ENCODE measurements around the gene DNAAF8.

The DNAAF8 gene

DNA sequence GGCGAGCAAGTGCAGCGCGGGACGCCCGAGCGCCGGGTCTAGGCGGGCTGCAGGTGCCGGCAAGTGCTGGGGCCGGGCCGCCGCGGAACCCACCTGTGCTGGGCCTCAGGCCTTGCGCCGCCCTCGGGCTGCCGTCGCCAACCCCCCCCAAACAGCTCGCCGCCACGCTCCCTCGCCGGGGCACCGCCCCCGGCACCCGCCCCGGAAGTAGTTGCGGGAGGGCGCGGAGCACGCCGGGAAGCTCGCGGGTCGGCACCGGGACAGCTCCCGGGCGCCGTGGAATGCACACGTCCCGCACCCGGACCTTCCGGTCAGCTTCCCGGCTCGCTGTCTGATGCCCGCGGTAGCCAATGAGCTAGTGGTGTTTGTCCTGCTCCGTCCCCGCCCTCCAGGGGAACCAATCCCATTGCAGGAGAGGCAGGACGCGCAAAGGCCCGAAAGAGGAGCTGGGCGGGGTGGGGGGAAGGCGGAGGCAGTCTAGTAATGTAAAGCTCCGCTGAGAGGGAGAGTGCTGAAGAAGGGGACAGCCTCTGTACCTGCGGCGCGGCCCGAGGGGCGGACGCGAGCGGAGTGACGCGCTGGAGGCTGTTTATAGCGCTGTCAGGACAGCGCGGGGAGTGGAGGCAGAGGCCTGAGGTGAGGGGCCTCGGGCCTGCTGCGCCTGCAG lies at the start of gene DNAAF8, which contains the start of gene ANKS3:
Gene DNAAF8 (plus strand): TSS at position 475 of the 667 bp plus-strand sequence. CDS start 1,978 bp downstream, outside the sequence.
Gene ANKS3 (minus strand): TSS at position 209 of the 667 bp plus-strand sequence. CDS start 4,122 bp downstream, outside the sequence.
- peak; percentile 95 for DNase-seq

GRCh38 chr16:4684763-4685162 lies 49.6 kb upstream of the DNAAF8 start:
- DNase-seq: no peak

DNA sequence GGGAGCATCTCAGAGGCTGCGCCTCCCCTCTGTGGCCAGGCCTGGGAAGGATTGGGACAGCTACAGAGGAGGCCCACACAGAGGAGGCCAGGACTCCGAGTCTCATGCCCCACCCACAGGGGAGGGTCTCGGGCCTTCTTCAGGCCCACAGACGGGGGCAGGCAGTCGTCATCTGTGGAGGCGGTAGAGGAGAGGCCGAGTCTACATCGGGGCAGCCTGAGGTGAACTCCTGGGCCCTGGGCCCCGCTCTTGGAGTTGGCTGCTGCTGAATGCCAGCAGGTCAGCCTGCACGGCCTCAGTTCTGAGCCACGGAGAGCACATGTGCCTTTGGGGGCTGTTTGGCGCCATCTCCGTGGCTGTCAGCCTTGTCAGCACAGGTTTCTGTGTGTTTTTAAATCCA lies 49.0 kb upstream of the DNAAF8 start:
- no peak for DNase-seq

- DNase-seq: no peak
Measured at GRCh38 chr16:4685776-4686496, 48.4 kb upstream of the DNAAF8 start.

DNA sequence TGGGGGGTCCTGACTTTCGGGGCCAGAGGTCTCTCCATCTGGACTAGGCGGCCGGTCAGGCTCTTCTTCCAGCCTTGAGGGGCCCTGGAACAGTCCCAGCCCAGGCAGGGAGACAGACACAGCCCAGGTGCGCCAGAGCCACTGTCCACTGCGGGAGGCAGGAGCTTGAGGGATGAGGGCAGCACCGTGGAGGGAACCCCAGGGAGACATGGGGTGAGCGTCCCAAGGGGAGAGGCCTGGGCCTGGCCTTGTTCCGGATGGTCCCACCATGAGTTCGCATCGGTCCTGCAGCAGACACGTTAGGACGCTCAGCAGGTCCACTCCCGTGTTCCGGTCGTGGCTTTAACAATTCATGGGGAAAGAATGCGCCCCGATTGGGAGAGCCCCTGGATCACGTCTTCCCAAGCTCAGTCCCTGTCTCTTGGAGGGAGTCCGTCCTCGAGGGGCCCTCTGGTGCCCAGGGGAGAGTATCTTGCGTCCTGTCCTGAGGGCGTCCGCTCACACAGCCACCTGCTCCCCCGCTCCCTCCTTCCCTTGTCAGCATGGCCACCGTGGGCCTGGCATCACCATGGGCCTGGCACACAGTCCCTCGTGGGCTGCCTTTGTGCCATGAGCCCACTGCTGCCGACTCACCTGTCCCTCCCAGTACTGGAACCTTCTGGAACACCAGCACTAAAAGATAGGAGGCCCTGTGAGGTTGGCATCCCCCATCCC lies 47.7 kb upstream of the DNAAF8 start:
- DNase-seq: no peak

- no peak for DNase-seq
Measured at GRCh38 chr16:4687416-4687815, 46.9 kb upstream of the DNAAF8 start.

- DNase-seq: no peak
Measured at GRCh38 chr16:4687946-4688673, 46.2 kb upstream of the DNAAF8 start.

- DNase-seq: no peak
Measured at GRCh38 chr16:4688674-4689045, 45.7 kb upstream of the DNAAF8 start.

DNA sequence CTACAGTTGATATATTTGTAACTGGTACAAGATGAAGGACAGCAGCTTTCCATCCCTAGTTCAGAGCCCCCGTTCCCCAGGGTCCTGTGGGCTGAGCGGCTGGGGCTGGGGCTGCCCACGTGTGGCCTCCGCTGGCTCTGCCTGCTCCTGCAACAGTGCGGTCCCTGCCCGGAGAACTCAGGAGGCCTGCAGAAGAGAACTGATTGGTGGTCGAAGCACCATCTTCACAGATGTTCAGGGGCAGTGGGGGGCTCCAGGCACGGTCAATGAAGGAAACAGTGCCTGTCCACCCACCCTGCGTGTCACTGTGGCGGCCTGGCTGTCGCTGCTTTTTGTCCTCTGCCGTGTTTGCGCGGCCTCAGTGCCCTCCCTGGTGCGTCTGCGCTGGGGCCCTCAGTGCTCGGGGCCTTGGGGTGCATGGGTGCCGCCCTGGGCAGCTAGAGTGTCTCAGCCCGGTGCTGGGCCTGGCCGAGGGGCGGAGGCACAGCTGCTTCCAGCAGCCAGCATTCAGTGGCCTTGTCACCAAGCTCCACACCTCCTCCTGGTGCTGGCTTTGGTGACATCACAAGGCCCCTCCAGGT lies 45.2 kb upstream of the DNAAF8 start:
- no peak for DNase-seq

GRCh38 chr16:4689864-4690704 lies 44.3 kb upstream of the DNAAF8 start:
- no peak for DNase-seq

DNA sequence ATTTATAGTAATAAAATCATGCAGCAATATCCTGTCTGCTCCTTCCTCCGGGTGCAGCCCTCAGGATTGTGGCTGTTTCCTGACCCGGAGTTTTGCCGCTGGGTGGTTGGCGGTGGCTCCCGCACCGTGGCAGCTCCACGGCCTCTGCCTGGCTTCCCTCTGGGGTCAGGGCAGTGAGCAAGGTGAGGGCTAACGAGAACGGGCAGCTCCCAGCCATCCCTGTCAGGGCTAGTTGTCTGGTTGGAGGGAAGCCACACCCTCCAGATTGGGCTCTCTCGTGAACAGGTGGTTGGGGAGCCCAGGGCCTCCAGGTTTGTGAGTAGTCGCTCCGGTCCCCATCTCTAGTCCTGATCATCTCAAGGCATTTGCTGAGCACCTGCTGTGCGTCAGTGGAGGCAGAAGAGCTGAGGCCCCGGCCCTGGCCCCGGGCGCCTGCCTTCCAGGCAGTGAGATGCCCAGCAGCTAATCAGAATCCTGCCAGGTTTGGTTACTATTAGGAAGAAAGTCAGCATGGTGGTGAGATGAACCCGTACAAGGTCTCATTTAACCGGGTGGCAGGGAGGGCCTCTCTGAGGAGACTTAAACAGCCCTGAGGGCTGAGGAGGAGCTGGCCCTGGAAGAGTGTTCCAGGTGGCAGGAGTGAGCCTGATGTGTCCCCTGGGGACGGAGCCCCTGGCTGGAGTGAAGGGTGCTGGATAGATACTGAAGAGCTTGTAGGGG lies 43.2 kb upstream of the DNAAF8 start:
- DNase-seq: no peak

- DNase-seq: no peak
Measured at GRCh38 chr16:4691666-4692412, 42.5 kb upstream of the DNAAF8 start.

DNA sequence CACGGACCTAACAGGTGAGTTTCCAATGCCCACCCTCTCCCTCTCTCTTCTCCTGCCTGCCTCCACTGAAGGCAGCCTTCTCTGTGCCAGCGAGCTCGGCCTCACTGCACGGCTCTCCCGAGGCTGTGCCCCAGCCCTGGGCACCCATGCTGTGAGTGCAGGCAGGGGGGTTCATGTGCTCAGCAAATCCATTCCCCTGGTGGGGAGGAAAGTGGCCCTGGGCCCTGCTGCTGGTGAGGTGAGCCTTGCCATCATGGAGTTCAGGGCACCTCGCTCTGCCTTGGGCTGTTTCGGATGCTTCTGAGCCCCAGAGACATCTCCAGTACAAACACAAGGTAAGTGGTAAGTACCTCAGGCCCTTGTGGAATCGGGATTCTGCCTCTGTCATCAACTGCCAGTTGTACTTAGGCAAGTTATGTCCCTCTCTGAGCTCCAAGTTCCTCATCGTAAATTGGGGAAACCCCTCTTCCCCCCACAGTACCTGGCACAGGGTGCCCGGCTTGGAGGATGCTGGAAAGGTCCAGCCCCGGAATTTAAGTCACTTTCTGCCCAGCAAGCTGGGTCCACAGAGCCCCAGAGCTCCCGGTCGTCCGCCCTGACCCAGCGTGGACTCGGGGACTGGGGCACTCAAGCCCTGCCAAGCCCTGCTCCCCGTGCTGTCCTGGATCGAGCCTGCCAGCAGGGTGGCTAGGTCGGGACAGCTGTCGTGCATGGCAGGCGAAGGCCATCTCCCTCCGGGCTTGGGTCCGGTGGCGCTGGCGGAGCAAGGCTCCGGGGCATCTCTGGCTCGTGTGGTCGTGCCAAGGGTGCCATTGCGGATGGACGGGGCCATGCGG lies 41.7 kb upstream of the DNAAF8 start:
- DNase-seq: peak; percentile 18

GRCh38 chr16:4693296-4693955 lies 40.9 kb upstream of the DNAAF8 start, which contains the start of gene NUDT16L1:
Gene NUDT16L1 (plus strand): TSS chr16:4693562. CDS start chr16:4693727, 165 bp downstream.
- DNase-seq: peak; percentile 98

DNA sequence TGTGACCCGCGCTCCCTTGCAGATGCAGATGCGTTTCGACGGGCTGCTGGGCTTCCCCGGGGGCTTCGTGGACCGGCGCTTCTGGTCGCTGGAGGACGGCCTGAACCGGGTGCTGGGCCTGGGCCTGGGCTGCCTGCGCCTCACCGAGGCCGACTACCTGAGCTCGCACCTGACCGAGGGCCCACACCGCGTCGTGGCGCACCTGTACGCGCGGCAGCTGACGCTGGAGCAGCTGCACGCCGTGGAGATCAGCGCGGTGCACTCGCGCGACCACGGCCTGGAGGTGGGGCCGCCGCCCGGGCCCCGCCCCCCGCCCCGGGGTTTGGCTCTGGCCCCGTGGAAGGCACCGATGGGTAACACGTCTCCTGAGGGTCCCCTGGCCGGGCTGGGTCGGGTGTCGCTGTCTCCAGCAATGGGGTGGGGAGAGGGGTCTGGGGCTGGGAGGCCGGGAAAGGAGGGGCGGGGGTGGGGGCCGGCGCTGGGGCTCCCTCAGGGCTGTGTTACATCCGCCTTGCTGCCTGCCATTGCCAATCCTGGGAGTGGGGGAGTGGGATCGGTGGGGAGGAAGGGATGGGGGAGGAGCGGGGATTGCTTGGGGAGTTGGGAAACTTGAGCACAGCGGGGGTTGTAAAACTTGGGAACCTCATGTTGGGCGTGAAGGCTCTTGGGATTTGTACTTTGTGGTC lies 40.2 kb upstream of the DNAAF8 start:
- peak; percentile 48 for DNase-seq

GRCh38 chr16:4694642-4695451 lies 39.5 kb upstream of the DNAAF8 start:
- peak; percentile 18 for DNase-seq
